T-helper 2 cell treated with Interferon-gamma antibody and Interleukin-4, amounts not matched to agents 5 μg/mL and 100 μg/mL, for 36 hours (primary cell): ENCODE results near the gene LCN15.
A peak's percentile ranks its signal among the peaks of the same experiment; 100 is the strongest.
"Not testable (repeated sequence)": the region's sequence is repeated elsewhere in the genome, so short reads cannot be mapped to it uniquely, and the experiment has no call there.

Source experiments
- DNase-seq: peaks from one replicate; pipeline ENCODE4 v3.0.0; 2021; ENCODE audit warnings: low spot score
- H3K27ac Mint-ChIP-seq: one replicate; pipeline ENCODE4 v1.8.0; 2021; ENCODE audit warnings: mild to moderate bottlenecking, mixed read lengths
- H3K27me3 Mint-ChIP-seq: one replicate; pipeline ENCODE4 v1.8.0; 2021; ENCODE audit warnings: low read depth, mixed read lengths
- H3K36me3 Mint-ChIP-seq: one replicate; pipeline ENCODE4 v1.8.0; 2021; ENCODE audit warnings: low read depth, mixed read lengths
- H3K4me1 Mint-ChIP-seq: one replicate; pipeline ENCODE4 v1.8.0; 2021; ENCODE audit warnings: low read depth, mixed read lengths
- H3K4me3 Mint-ChIP-seq: one replicate; pipeline ENCODE4 v1.8.0; 2022; ENCODE audit warnings: mild to moderate bottlenecking, moderate library complexity, mixed read lengths
- H3K9me3 Mint-ChIP-seq: one replicate; pipeline ENCODE4 v1.8.0; 2021; ENCODE audit warnings: mixed read lengths

LCN15 gene

DNA sequence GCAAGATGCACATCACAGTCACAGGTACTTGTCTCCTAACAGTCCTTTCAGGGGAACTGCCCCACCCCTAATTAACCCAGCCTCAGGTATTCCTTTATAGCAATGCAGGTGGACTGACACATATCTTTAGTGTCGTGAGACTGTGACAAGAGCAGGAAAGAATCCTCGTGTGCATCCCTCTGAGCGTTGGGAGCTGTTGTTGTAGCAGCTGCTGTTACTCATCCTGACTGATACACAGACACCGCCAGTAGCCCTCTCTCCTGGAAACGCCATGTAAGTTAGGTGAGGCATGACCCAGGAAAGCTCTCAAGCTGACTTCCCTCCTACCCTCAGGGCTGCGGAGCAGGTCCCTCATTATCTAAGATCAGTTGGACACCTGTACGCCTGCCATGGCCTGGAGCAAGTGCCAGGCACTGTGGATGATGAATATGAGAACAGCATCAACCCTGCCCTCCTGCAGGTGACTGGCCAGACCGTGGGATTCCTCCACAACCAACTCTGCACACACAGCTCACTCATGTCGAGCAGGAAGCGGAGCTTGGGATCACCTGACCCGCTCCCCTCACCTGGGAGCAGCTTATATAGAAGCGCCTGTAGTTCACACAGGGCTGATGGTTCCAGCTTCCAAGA, 10.2 kb upstream of the LCN15 start:
- no peak for DNase-seq
- Mint-ChIP-seq H3K27ac (no peak overlapping the region), H3K4me3 (no peak overlapping the region)

DNA sequence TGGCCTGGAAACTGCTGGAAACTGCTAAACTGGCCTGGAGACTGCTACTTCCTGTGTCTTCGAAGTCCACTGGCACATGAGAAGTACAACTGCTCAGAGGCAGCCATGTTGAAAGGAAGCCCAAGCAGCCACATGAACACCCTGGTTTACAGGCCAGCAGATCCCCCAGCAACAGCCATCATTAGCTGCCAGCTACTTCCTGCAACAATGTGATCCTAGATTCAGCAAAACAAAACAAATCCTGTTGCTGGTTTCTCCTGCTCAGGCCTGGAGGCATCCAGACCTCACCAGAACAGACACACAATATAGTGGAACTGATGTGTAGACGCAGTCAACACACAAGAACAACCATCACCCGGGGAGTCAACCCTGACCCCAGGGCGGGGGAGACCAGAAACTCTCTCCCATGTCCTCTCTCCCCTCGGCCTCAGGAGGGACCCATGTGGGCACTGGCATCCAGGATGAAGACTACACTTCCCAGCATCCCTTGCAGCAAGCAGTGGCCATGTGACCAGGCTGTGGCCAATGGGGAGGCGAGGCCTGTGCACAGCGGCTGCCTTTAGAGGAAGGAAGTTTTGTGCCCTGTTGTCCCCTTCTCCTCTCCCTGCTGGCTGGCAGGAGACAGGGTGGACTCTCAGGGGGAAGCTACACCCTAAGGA, 9.2 kb upstream of the LCN15 start:
- no peak overlapping the region for H3K27ac Mint-ChIP-seq
- DNase-seq = no peak
- no peaks in the 10 kb centered on the region for H3K36me3 Mint-ChIP-seq
- peaks cover 14% of the 10 kb centered on the region for H3K27me3 Mint-ChIP-seq
- H3K4me1 Mint-ChIP-seq = peaks cover 2% of the 10 kb centered on the region
- H3K9me3 Mint-ChIP-seq = peaks cover 8% of the 10 kb centered on the region
- H3K4me3 Mint-ChIP-seq = no peak overlapping the region

More for the DNA sequence above, 10.2 kb upstream of the LCN15 start:
- Mint-ChIP-seq H3K9me3 (peaks cover 8% of the 10 kb centered on the region), H3K36me3 (no peaks in the 10 kb centered on the region), H3K27me3 (peaks cover 21% of the 10 kb centered on the region), H3K4me1 (peaks cover 2% of the 10 kb centered on the region)

GRCh38 chr9:136771907-136772415, 7.6 kb upstream of the LCN15 start:
- no peak overlapping the region for H3K27ac Mint-ChIP-seq
- no peaks in the 10 kb centered on the region for H3K36me3 Mint-ChIP-seq
- peaks cover 8% of the 10 kb centered on the region for H3K9me3 Mint-ChIP-seq
- peaks cover 5% of the 10 kb centered on the region for H3K27me3 Mint-ChIP-seq
- no peak overlapping the region for H3K4me3 Mint-ChIP-seq
- DNase-seq = no peak
- H3K4me1 Mint-ChIP-seq = peaks cover 4% of the 10 kb centered on the region

GRCh38 chr9:136769710-136770191, 5.4 kb upstream of the LCN15 start:
- peaks cover 6% of the 10 kb centered on the region for H3K27me3 Mint-ChIP-seq
- no peak for DNase-seq
- peaks cover 8% of the 10 kb centered on the region for H3K9me3 Mint-ChIP-seq
- H3K27ac Mint-ChIP-seq = no peak overlapping the region
- H3K4me1 Mint-ChIP-seq = peaks cover 6% of the 10 kb centered on the region
- no peaks in the 10 kb centered on the region for H3K36me3 Mint-ChIP-seq
- no peak overlapping the region for H3K4me3 Mint-ChIP-seq

DNA sequence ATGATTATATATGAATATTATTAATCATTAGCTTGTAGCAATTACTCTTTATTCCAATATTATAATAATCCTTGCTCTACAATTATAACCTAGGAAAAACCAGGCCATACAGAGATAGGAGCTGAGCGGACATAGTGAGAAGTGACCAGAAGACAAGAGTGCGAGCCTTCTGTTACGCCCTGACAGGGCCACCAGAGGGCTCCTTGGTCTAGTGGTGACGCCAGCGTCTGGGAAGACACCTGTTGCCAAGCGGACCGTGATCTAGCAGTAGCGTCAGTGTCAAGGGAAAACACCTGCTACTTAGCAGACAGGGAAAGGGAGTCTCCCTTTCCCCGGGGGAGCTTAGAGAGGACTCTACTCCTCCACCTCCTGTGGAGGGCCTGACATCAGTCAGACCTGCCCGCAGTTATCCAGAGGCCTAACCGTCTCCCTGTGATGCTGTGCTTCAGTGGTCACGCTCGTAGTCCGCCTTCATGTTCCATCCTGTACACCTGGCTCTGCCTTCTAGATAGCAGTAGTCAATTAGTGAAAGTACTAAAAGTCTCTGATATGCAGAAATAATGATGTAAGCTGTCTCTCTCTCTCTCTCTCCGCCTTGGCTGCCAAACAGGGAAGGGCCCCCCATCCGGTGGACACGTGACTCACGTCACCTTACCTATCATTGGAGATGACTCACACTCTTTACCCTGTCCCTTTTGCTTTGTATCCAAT, 2.2 kb upstream of the LCN15 start:
- H3K36me3 Mint-ChIP-seq, H3K27ac Mint-ChIP-seq, H3K4me1 Mint-ChIP-seq, H3K4me3 Mint-ChIP-seq, H3K9me3 Mint-ChIP-seq, H3K27me3 Mint-ChIP-seq: not testable (repeated sequence)
- DNase-seq = peak; percentile 38

- not testable (repeated sequence) for H3K4me1 Mint-ChIP-seq, H3K27ac Mint-ChIP-seq, H3K9me3 Mint-ChIP-seq, DNase-seq, H3K27me3 Mint-ChIP-seq, H3K4me3 Mint-ChIP-seq, H3K36me3 Mint-ChIP-seq
Observed at GRCh38 chr9:136765745-136766409, 1.6 kb upstream of the LCN15 start.

DNA sequence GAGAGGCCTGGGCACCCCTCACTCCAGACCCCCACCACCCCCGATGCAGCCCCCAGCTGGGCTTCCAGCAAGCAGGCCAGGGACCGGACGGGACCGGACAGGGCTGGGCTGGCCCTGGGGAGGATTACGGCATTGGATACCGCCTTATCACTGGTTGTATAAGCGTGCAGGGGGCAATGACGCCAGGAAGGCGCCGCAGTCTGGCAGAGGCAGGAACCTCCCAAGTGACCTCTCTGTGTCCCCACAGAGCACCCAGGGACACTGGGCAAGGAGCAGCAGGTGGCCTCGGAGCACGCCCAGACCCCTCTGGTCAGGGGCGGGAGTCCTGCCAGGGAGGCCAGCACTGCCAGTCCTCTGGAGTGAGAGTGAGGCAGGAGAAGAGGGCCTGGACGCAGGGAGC, 723 bp upstream of the LCN15 start:
- H3K4me3 Mint-ChIP-seq = no peak overlapping the region
- no peak overlapping the region for H3K27ac Mint-ChIP-seq
- no peaks in the 10 kb centered on the region for H3K9me3 Mint-ChIP-seq
- peaks cover 6% of the 10 kb centered on the region for H3K4me1 Mint-ChIP-seq
- peaks cover 6% of the 10 kb centered on the region for H3K27me3 Mint-ChIP-seq
- no peak for DNase-seq
- no peaks in the 10 kb centered on the region for H3K36me3 Mint-ChIP-seq

GRCh38 chr9:136763649-136764035, 676 bp downstream of the LCN15 start:
- Mint-ChIP-seq H3K36me3 (no peaks in the 10 kb centered on the region), H3K4me3 (no peak overlapping the region), H3K27ac (no peak overlapping the region), H3K4me1 (peaks cover 4% of the 10 kb centered on the region), H3K27me3 (peaks cover 4% of the 10 kb centered on the region), H3K9me3 (no peaks in the 10 kb centered on the region)
- DNase-seq = no peak

DNA sequence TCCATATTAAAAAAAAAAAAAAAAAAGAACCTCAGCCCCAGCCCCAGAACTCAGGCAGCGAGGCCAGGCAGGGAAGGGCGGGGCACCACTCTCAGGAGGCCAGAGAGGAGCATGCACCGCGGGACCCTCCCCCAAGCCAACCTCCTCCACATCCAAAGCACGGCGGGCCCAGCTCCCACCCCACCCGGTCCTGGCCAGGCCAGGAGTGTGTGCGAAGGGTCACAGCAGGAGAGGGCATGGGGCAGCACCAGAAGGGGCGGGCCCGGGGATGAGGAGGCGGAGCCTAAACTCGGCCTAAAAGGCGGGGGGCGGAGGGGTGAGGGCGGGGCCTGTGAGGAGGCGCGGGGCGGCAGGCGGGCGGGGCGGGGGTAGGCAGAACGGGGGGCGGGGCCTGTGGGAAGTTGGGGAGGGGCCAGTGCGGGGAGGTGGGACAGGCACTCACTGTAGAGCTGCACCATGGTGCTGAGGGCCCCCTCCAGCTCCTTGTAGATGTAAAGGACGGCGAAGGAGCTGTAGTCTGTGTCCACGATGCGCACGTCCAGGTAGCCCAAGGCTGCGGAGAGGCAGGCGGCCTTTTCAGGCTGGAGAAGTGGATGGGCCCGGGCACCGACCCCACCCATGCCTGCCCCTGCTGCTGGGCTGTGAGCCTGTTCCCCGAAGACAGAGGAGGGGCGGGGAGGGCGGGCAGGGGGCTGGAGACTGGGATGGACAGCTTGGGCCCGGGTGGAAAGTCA, 1.2 kb downstream of the LCN15 start:
- Mint-ChIP-seq H3K4me1 (peaks cover 4% of the 10 kb centered on the region), H3K4me3 (no peak overlapping the region), H3K27me3 (peaks cover 4% of the 10 kb centered on the region), H3K27ac (no peak overlapping the region), H3K36me3 (no peaks in the 10 kb centered on the region), H3K9me3 (no peaks in the 10 kb centered on the region)
- DNase-seq = peak; percentile 30

GRCh38 chr9:136762221-136762691, 2.1 kb downstream of the LCN15 start:
- H3K4me3 Mint-ChIP-seq = no peak overlapping the region
- H3K4me1 Mint-ChIP-seq = peaks cover 4% of the 10 kb centered on the region
- H3K27me3 Mint-ChIP-seq = peaks cover 4% of the 10 kb centered on the region
- H3K27ac Mint-ChIP-seq = no peak overlapping the region
- DNase-seq = no peak
- H3K9me3 Mint-ChIP-seq = no peaks in the 10 kb centered on the region
- no peaks in the 10 kb centered on the region for H3K36me3 Mint-ChIP-seq

- H3K9me3 Mint-ChIP-seq = peaks cover 2% of the 10 kb centered on the region
- no peak overlapping the region for H3K4me3 Mint-ChIP-seq
- H3K4me1 Mint-ChIP-seq = no peaks in the 10 kb centered on the region
- DNase-seq = no peak
- H3K27me3 Mint-ChIP-seq = no peaks in the 10 kb centered on the region
- no peaks in the 10 kb centered on the region for H3K36me3 Mint-ChIP-seq
- H3K27ac Mint-ChIP-seq = no peak overlapping the region
Observed at GRCh38 chr9:136761545-136761981, 2.8 kb downstream of the LCN15 start.

DNA sequence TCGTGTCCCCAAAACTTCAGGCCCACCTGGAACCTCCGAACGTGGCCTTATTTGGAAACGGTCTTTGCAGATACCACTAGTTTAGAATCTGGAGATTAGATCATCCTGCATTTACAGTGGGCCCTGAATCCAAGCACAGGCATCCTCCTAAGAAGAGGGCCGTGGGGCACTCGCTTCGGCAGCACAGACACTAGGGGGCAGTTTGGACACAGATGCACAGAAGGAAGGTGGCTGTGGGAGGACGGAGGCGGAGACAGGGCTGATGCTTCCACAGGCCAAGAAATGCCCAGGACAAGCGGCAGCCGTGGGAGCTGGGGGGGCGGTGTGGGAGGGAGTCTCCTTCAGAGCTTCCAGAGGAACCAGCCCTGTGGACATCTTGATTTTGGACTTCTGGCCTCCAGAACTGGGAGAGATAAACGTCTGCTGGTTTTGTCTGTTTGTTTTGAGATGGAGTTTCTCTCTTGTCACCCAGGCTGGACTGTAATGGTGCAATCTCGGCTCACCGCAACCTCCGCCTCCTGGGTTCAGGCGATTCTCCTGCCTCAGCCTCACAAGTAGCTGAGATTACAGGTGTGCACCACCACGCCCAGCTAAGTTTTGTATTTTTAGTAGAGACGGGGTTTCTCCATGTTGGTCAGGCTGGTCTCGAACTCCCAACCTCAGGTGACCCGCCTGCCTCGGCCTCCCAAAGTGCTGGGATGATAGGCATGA, 3.3 kb downstream of the LCN15 start:
- DNase-seq, H3K27ac Mint-ChIP-seq: not testable (repeated sequence)

GRCh38 chr9:136760424-136760823, 3.9 kb downstream of the LCN15 start:
- Mint-ChIP-seq H3K36me3 (no peaks in the 10 kb centered on the region), H3K4me3 (no peak overlapping the region), H3K27ac (no peak overlapping the region), H3K9me3 (peaks cover 13% of the 10 kb centered on the region), H3K4me1 (no peaks in the 10 kb centered on the region), H3K27me3 (no peaks in the 10 kb centered on the region)
- no peak for DNase-seq

More for the DNA sequence above, 3.3 kb downstream of the LCN15 start:
- H3K36me3 Mint-ChIP-seq, H3K4me1 Mint-ChIP-seq, H3K9me3 Mint-ChIP-seq, H3K4me3 Mint-ChIP-seq, H3K27me3 Mint-ChIP-seq: not testable (repeated sequence)
